Osteoblast (primary cell): Measurements from ENCODE around the gene ALKBH4. TPM values are rescaled to one million over a fixed set of nuclear protein-coding genes. Genes with fewer than 3 reads are reported as not detected.

Experiments
- DNase-seq: peaks from one replicate; pipeline ENCODE4 v3.0.0; 2011; ENCODE audit warnings: low spot score, mixed read lengths; ENCODE audit not compliant: insufficient read length; ENCODE audit errors: missing footprints
- H2AFZ ChIP-seq: 2 replicates; pipeline ENCODE4 v1.6.0; 2011; ENCODE audit warnings: mild to moderate bottlenecking, low read length
- H3K27ac ChIP-seq: 2 replicates; pipeline ENCODE4 v1.5.1; 2011; ENCODE audit warnings: mild to moderate bottlenecking, low read depth, low read length, moderate library complexity
- H3K27me3 ChIP-seq: 2 replicates; pipeline ENCODE4 v1.6.0; 2012; ENCODE audit warnings: mild to moderate bottlenecking, control low read depth, inconsistent platforms, low read length, moderate library complexity; ENCODE audit not compliant: insufficient read depth
- H3K36me3 ChIP-seq: 2 replicates; pipeline ENCODE4 v1.5.1; 2011; ENCODE audit warnings: mild to moderate bottlenecking, low read length, control low read depth, moderate library complexity; ENCODE audit not compliant: insufficient read depth
- H3K4me1 ChIP-seq: 2 replicates; pipeline ENCODE4 v1.5.1; 2011; ENCODE audit warnings: mild to moderate bottlenecking, low read length, control low read depth, moderate library complexity; ENCODE audit not compliant: insufficient read depth
- H3K4me2 ChIP-seq: 2 replicates; pipeline ENCODE4 v1.6.0; 2011; ENCODE audit warnings: mild to moderate bottlenecking, low read length; ENCODE audit not compliant: insufficient read depth
- H3K4me3 ChIP-seq: fragments of 200-600 bp; sonication (generic); 3 replicates; pipeline ENCODE4 v1.5.1; 2012; ENCODE audit warnings: mild to moderate bottlenecking, low read length, inconsistent platforms; ENCODE audit not compliant: insufficient read depth
- H3K79me2 ChIP-seq: 2 replicates; pipeline ENCODE4 v1.6.0; 2012; ENCODE audit warnings: mild to moderate bottlenecking, low read length, control low read depth, inconsistent platforms; ENCODE audit not compliant: insufficient read depth
- H3K9me3 ChIP-seq: 2 replicates; pipeline ENCODE4 v1.5.1; 2011; ENCODE audit warnings: low read depth, low read length, control low read depth
- H4K20me1 ChIP-seq: 2 replicates; pipeline ENCODE4 v1.6.0; 2012; ENCODE audit warnings: mild to moderate bottlenecking, low read length, control low read depth; ENCODE audit not compliant: insufficient read depth
- total RNA-seq: library from RNA; depleted of rRNA; stranded (reverse); fragments of >200 nt; gene quantifications from 2 replicates; pipeline ENCODE4 v1.2.3, GENCODE V29; 2012
- TF ChIP-seq, protein P1 (sequence below): IDR thresholded peaks from 2 replicates; pipeline ENCODE4 v1.5.1; 2011; ENCODE audit warnings: mild to moderate bottlenecking, low read depth, low read length, moderate library complexity; ENCODE audit errors: extremely low read depth

The ALKBH4 gene
- total RNA-seq, 1 donor: 16.3 TPM

DNA sequence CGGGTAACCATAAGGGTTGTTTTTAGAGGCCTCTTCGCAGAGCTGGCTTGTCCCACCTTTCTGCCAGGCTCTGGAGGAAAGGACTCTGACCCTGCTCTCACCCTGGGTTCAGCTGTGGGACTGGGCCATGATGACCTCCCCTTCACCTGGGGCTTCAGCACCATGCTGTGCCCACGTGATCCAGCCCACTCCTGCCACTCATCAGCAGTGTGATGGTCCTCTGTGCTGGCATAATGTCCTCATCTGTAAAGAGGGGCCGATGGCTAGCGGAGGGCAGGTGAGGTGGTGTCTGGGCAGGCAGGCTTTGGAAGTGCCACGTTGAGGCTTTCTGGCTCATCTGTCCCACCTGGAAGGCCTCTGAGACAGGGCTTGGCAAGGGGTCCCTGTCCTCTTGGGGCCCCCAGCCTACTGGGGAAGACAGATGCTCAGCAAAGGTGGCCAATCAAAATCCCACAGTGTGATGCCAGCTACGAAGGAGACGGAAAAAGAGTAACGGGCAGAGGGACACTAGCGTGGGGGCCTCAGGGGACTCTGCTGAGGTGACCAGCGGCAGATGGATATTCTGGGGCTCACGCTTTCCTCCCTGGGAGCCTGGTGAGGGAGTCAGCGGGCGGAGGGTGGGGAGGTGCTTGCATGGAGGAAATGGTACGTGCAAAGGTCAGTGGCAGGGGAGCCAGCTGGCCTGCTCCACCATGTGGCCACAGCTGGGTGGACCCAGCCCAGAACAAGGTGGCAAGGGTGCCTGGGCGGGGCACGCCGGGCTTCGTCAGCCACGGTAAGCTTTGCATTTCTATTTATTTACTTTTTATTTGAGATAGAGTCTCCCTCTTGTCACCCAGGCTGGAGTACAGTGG lies 5.5 kb upstream of the ALKBH4 start:
- Histone ChIP-seq H3K4me1 (peaks cover 7% of the 10 kb centered on the region), H3K4me3 (no peak overlapping the region), H3K36me3 (peaks cover 24% of the 10 kb centered on the region), H3K79me2 (peaks cover 10% of the 10 kb centered on the region), H4K20me1 (no peaks in the 10 kb centered on the region), H3K9me3 (no peaks in the 10 kb centered on the region), H3K27me3 (no peaks in the 10 kb centered on the region), H3K4me2 (no peak overlapping the region), H3K27ac (no peak overlapping the region), H2AFZ (no peak overlapping the region)
- DNase-seq: peak; percentile 60
- TF ChIP-seq, protein P1, sequence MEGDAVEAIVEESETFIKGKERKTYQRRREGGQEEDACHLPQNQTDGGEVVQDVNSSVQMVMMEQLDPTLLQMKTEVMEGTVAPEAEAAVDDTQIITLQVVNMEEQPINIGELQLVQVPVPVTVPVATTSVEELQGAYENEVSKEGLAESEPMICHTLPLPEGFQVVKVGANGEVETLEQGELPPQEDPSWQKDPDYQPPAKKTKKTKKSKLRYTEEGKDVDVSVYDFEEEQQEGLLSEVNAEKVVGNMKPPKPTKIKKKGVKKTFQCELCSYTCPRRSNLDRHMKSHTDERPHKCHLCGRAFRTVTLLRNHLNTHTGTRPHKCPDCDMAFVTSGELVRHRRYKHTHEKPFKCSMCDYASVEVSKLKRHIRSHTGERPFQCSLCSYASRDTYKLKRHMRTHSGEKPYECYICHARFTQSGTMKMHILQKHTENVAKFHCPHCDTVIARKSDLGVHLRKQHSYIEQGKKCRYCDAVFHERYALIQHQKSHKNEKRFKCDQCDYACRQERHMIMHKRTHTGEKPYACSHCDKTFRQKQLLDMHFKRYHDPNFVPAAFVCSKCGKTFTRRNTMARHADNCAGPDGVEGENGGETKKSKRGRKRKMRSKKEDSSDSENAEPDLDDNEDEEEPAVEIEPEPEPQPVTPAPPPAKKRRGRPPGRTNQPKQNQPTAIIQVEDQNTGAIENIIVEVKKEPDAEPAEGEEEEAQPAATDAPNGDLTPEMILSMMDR: no peak

DNA sequence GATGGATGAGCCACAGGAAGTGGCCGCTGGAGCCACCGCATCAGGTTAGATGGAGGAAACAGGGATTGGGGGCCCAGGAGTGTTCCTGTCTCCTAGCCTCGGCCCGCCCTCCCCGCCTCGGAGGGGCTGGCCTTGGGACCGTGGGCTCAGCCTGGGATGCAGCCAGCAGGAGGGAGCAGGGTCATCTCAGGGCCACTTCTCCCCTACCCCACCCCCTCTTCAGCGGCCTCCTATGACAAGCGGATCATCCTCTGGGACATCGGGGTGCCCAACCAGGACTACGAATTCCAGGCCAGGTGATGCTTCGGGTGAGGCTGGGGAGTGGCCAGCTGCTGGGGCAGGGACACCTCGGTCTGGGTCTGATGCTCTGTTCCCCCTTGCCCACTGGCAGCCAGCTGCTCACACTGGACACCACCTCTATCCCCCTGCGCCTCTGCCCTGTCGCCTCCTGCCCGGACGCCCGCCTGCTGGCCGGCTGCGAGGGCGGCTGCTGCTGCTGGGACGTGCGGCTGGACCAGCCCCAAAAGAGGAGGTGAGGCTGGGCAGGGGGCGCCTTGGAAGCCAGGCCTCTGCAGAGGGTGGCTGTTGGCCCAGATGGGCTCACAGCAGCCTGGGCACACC lies 4.8 kb upstream of the ALKBH4 start:
- H3K36me3 ChIP-seq: peaks cover 24% of the 10 kb centered on the region
- H3K4me1 ChIP-seq: peaks cover 7% of the 10 kb centered on the region
- no peak overlapping the region for H2AFZ ChIP-seq
- H3K27ac ChIP-seq: no peak overlapping the region
- H4K20me1 ChIP-seq: no peaks in the 10 kb centered on the region
- H3K4me2 ChIP-seq: no peak overlapping the region
- H3K4me3 ChIP-seq: no peak overlapping the region
- peak; percentile 74 for DNase-seq
- no peaks in the 10 kb centered on the region for H3K9me3 ChIP-seq
- TF ChIP-seq, protein P1: no peak
- H3K27me3 ChIP-seq: no peaks in the 10 kb centered on the region
- peaks cover 13% of the 10 kb centered on the region for H3K79me2 ChIP-seq

DNA sequence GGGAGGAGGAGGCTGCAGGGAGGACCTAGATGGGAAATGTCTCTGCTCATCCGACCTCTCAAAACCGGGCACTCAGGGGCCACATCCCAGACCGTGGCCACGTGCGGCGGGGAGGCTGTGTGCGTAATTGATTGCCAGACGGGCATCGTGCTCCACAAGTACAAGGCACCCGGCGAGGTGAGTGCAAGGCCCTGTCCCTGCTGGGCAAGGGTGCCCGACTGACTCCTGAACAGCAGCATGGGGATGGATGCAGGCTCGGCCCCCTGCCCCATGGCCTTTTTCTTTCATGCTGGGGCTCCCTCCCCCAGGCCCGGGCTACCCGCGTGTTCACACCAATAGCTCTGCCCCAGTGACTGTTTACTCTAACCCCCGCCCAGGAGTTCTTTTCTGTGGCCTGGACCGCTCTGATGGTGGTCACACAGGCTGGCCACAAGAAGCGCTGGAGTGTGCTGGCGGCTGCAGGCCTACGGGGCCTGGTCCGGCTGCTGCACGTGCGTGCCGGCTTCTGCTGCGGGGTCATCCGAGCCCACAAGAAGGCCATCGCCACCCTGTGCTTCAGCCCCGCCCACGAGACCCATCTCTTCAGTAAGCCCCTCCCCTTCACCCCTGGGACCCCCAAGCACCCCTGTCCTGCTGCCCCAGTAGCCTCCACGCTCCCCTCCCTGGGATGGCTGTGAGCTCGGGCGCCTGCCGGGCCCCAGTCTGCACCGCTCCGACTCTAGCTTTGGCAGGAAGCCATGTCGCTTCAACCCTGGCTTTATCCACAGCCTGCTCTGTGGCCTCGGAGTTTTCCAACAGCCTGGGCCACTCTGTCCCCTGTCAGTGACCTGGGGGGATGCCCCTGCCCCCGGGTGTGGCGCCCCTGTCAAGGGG lies 4.1 kb upstream of the ALKBH4 start:
- Histone ChIP-seq H3K36me3 (peaks cover 21% of the 10 kb centered on the region), H3K27ac (no peak overlapping the region), H3K4me3 (no peak overlapping the region), H3K79me2 (peaks cover 21% of the 10 kb centered on the region), H3K4me2 (no peak overlapping the region), H3K4me1 (peaks cover 10% of the 10 kb centered on the region), H3K27me3 (no peaks in the 10 kb centered on the region), H4K20me1 (no peaks in the 10 kb centered on the region), H3K9me3 (no peaks in the 10 kb centered on the region), H2AFZ (no peak overlapping the region)
- TF ChIP-seq, protein P1: no peak
- DNase-seq: peak; percentile 85
